Heart right ventricle (tissue), 16 donors: ENCODE results near the gene LARP4. TPM values are rescaled to one million over a fixed set of nuclear protein-coding genes. Genes with fewer than 3 reads are reported as not detected.
"Not testable (repeated sequence)": the region's sequence is repeated elsewhere in the genome, so short reads cannot be mapped to it uniquely, and the experiment has no call there.

Experiments
- ATAC-seq, 8 donors: fragments of 200-7000 bp; cut with Tn5 transposase; one replicate each; pipeline ENCODE4 v1.9.1; 2020; ENCODE audit warnings: mild to moderate bottlenecking in 8 of 8, moderate library complexity in 8 of 8, moderate number of reproducible peaks in 1 of 8
- DNase-seq, 2 donors: peaks; one replicate each; pipeline ENCODE4 v3.0.0-alpha.2; 2020
- H3K27ac ChIP-seq, 10 donors: fragments of 200-600 bp; sonication (generic) in 2 of 10; one replicate each; pipeline versions ENCODE4 v1.5.0 to v1.8.0; 2020 to 2022; ENCODE audit warnings: mild to moderate bottlenecking in 3 of 10
- H3K27me3 ChIP-seq, 7 donors: fragments of 200-600 bp; one replicate each; pipeline ENCODE4 v1.8.0; 2021 to 2022; ENCODE audit warnings: mild to moderate bottlenecking in 2 of 7
- H3K36me3 ChIP-seq, 9 donors: fragments of 200-600 bp; sonication (generic) in 1 of 9; one replicate each; pipeline versions ENCODE4 v1.5.0 to v1.8.0; 2020 to 2022; ENCODE audit warnings: mild to moderate bottlenecking in 2 of 9
- H3K4me1 ChIP-seq, 9 donors: fragments of 200-600 bp; sonication (generic) in 1 of 9; one replicate each; pipeline versions ENCODE4 v1.5.0 to v1.8.0; 2020 to 2022; ENCODE audit warnings: mild to moderate bottlenecking in 4 of 9
- H3K4me3 ChIP-seq, 10 donors: fragments of 200-600 bp; sonication (generic) in 2 of 10; one replicate each; pipeline versions ENCODE4 v1.5.0 to v1.8.0; 2020 to 2022; ENCODE audit warnings: mild to moderate bottlenecking in 7 of 10, moderate library complexity in 2 of 10
- H3K9me3 ChIP-seq, 11 donors: fragments of 200-600 bp in 10 of 11; sonication (generic) in 2 of 11; one replicate each; pipeline versions ENCODE4 v1.5.0 to v1.8.0; 2013 to 2022; ENCODE audit warnings: mild to moderate bottlenecking in 2 of 11, control low read depth in 1 of 11, moderate library complexity in 1 of 11
- CTCF ChIP-seq, 9 donors: fragments of 200-600 bp; sonication (generic) in 2 of 9; IDR thresholded peaks; one replicate each; pipeline versions ENCODE4 v1.5.0 to v1.8.0; 2021 to 2022; ENCODE audit warnings: antibody characterized with exemption in 9 of 9, mild to moderate bottlenecking in 5 of 9, moderate library complexity in 1 of 9
- WGBS, 2 donors: extraction: QIAGEN DNeasy Blood & Tissue Kit; methylation state at CpG; one replicate each; pipeline ENCODE4 v1.1.7; 2013; ENCODE audit warnings: inconsistent platforms in 1 of 2; 5-methylcytosine and 5-hydroxymethylcytosine counted together
- intact Hi-C, 10 donors: fragments of 100-400 bp; cut with DNase I; formaldehyde crosslinking; loops; one replicate each; pipeline versions ENCODE4 v1.11.1 to v1.14.2; 2022
- polyA plus RNA-seq, 2 donors: library from polyadenylated mRNA; stranded (reverse); fragments of 200-250 nt; gene quantifications; one replicate each; pipeline ENCODE4 v1.2.3, GENCODE V29; 2013
- total RNA-seq, 10 donors: library from RNA; stranded (reverse); fragmentation: NEBNext Ultra II Directional in 3 of 10; extraction: Animal tissue kit (Norgen Biotek cat#: 25700) in 3 of 10; gene quantifications; one replicate each; pipeline versions ENCODE4 v1.2.1 to v1.2.4, GENCODE V29; 2021 to 2023
- donor health status: Arrhythmogenic right ventricular cardiomyopathy.
- donor health status: ischemic (EF 13 %, LVEDD 7.1; RV severe dilation, severe dysfunction).
- donor health status: healthy with polysubstance abuse.
- donor health status: DM: no; HTN: yes; CAD: no.
- donor health status: DM: no; HTN: no; CAD: no.
- donor health status: ischemic (EF 25% LVEDD 6.9; RV normal size, moderate dysfunction).
- donor health status: ischemic (EF 25% LVEDD 5.7; RV mildly dilated, moderate dysfunction).
- donor health status: healthy.
- donor health status: DM: yes; HTN: yes; CAD: no.
- donor health status: Ischemic cardiomyopathy.
- donor health status: ischemic (EF 35%, LVEDD 5.7; RV mildly dilated, moderate dysfunction).
- donor health status: nonischemic (EF 11% LVEDD 7.7; RV severe dilation, severe dysfunction).
- donor health status: DM: yes; HTN: yes; CAD: no.
- donor health status: PGD.
- donor health status: ischemic (EF 29% LVEDD 5.4; RV normal size, mild dysfunction).
- donor health status: nonischemic (EF 23%, LVEDD 6.1; RV moderate dilation, normal function).

The LARP4 gene
- total and polyA plus RNA-seq, 12 donors: 6.9 to 75.7 (median 58.4) TPM

GRCh38 chr12:50363141-50363540 is 37.5 kb upstream of the LARP4 start:
- H3K36me3 ChIP-seq: no peaks in the 10 kb centered on the region
- no peaks in the 10 kb centered on the region for H3K27me3 ChIP-seq
- ATAC-seq (no peak), DNase-seq (no peak)
- TF ChIP-seq CTCF (IDR thresholded peaks at IDR 0.05): no peak
- H3K9me3 ChIP-seq: no peaks in the 10 kb centered on the region
- H3K4me1 ChIP-seq: no peaks in the 10 kb centered on the region
- H3K4me3 ChIP-seq: no peak overlapping the region
- no peak overlapping the region for H3K27ac ChIP-seq
- WGBS, 2 donors: 76 to 78% methylated on average over 5 of the region's 5 CpGs
- intact Hi-C loops: no loop called here

GRCh38 chr12:50365709-50366406 is 34.8 kb upstream of the LARP4 start:
- Histone ChIP-seq H3K4me3 (no peak overlapping the region), H3K4me1 (no peaks in the 10 kb centered on the region), H3K27me3 (no peaks in the 10 kb centered on the region), H3K27ac (no peak overlapping the region), H3K9me3 (no peaks in the 10 kb centered on the region), H3K36me3 (no peaks in the 10 kb centered on the region)
- intact Hi-C loops: no loop called here
- TF ChIP-seq CTCF (IDR thresholded peaks at IDR 0.05): no peak
- ATAC-seq (no peak), DNase-seq (no peak)
- WGBS, 2 donors: 87 to 92% methylated on average over 9 of the region's 9 CpGs

- intact Hi-C loops, H3K27ac ChIP-seq, H3K4me1 ChIP-seq, H3K9me3 ChIP-seq, H3K27me3 ChIP-seq, H3K4me3 ChIP-seq, H3K36me3 ChIP-seq, ATAC-seq, DNase-seq: not testable (repeated sequence)
- WGBS, 2 donors: 81 to 82% methylated on average over 7 of the region's 7 CpGs
Measured at GRCh38 chr12:50370672-50371071, 30.0 kb upstream of the LARP4 start.

GRCh38 chr12:50375802-50376201 is 24.9 kb upstream of the LARP4 start:
- ATAC-seq: no peak
- TF ChIP-seq CTCF (IDR thresholded peaks at IDR 0.05): no peak
- Histone ChIP-seq H3K36me3 (no peaks in the 10 kb centered on the region), H3K27me3 (no peaks in the 10 kb centered on the region), H3K27ac (no peak overlapping the region), H3K4me1 (no peaks in the 10 kb centered on the region), H3K4me3 (no peak overlapping the region), H3K9me3 (no peaks in the 10 kb centered on the region)
- 92% methylated on average over 8 of the region's 8 CpGs for WGBS, 2 donors
- intact Hi-C loops: no loop called here
- no peak for DNase-seq

GRCh38 chr12:50380761-50381325 is 19.8 kb upstream of the LARP4 start:
- Histone ChIP-seq H3K4me3 (no peak overlapping the region), H3K27ac (no peak overlapping the region), H3K36me3 (no peaks in the 10 kb centered on the region), H3K9me3 (no peaks in the 10 kb centered on the region), H3K4me1 (no peaks in the 10 kb centered on the region), H3K27me3 (no peaks in the 10 kb centered on the region)
- no peak for TF ChIP-seq CTCF (IDR thresholded peaks at IDR 0.05)
- DNase-seq: no peak
- 89 to 90% methylated on average over 8 of the region's 8 CpGs for WGBS, 2 donors
- intact Hi-C loops: no loop called here
- no peak for ATAC-seq
